Activated T-cell treated with anti-CD3 and anti-CD28 coated beads for 48 hours (primary cell): Measurements from ENCODE around the gene CYP4F22.

Experiments used
- DNase-seq: peaks from one replicate; pipeline ENCODE4 v3.0.0-alpha.2; 2020; ENCODE audit warnings: low read depth

Gene CYP4F22

DNA sequence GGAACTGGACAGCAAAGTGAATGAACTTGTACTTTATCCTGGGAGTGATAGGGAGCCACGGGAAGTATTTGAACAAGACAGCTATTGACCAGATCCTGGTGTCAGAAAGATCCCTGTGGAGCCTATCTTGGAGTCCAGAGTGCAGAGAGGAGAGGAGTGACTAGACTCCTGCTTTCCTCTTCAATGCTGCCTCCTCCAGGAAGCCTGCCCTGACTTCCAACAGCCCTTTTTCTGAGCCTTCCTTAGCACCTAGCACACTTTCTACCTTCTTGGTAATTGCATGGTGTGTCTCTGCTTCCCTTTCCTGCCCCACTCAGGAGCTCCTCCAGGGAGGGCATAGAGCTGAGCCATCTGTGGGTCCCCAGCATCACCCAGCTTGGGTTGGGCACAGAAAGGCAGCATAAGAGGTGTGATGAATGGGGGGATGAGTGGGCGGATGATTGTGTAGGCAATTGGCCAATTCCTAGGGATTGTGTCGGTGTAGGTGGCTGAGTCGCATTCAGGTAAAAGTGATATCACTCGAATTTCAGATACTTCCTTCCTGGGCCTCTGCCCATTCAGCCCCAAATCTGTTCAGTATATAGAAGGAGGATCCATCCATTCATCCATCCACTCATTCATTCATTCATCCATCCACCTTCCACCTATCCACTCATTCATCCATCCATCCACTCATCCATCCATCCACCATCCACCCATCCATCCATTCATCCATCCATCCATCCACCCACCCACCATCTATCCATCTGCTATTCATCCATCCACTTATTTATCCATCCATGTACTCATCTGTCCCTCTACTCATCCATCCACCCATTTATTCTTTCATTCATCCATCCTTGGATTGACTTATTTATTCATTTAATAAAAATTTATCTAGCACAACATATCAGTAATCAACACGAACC lies 26.9 kb downstream of the CYP4F22 start:
- peak; percentile 17 for DNase-seq

DNA sequence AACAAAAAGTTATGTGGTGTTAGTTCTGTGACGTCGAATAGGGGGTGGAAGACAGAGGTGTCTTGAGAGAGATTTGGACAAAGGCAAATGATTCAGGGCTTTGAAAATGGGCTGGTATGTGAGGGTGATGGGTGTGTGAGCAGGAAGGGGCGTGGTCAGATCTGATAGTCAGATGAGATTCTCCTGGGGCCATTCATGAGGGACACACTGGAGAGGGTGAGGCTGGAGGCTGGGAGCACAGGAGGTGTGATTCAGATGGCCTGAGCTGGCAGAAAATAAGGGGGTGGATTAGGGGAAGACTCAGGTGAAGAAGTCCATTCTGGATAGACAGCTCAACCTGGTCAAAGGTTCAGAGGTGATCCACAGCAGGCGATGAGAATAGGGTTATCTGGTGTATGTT lies 28.0 kb downstream of the CYP4F22 start:
- no peak for DNase-seq

DNA sequence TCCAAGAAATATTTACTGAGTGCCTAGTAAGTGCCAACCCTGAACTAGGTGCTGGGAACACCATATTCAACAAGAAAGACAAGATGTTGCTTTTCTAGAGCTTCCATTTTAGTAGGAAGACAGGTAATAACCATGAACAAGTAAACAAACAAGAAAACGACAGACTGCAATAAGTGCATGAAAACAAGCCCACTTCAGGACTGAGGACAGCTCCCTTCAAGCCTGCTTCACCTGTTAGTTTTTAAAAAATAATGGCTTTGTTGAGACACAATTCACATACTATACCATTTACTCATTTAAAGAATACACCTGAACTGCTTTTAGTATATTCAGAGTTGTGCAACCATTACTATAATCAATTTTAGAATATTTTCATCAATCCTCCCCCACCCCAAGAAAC lies 30.4 kb downstream of the CYP4F22 start:
- no peak for DNase-seq

DNA sequence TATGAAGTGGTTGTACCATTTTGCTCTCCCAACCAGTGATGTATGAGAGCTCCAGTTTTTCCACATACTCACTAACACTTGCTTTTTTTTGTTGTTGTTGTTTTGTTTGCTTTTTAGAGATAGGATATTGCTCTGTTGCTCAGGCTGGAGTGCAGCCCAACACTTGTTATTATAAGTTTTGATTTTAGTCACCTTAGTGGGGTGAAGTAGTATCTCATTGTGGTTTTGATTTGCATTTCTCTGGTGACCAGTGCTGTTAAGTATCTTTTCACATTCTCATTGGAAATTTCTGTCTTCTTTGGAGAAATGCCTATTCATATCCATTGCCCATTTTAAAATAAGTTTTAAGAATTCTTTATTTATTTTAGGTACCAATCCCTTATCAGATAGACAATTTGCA lies 31.3 kb downstream of the CYP4F22 start:
- no peak for DNase-seq

DNA sequence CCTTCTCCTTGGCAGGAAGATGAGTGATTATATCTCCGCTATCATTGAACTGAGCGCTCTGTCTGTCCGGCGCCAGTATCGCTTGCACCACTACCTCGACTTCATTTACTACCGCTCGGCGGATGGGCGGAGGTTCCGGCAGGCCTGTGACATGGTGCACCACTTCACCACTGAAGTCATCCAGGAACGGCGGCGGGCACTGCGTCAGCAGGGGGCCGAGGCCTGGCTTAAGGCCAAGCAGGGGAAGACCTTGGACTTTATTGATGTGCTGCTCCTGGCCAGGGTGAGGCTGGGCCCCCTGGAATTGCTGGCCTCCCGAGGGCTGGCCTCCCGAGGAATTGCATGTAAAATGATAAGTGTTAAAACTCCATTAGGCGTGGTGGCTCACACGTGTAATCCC lies 32.1 kb downstream of the CYP4F22 start:
- DNase-seq: no peak

DNA sequence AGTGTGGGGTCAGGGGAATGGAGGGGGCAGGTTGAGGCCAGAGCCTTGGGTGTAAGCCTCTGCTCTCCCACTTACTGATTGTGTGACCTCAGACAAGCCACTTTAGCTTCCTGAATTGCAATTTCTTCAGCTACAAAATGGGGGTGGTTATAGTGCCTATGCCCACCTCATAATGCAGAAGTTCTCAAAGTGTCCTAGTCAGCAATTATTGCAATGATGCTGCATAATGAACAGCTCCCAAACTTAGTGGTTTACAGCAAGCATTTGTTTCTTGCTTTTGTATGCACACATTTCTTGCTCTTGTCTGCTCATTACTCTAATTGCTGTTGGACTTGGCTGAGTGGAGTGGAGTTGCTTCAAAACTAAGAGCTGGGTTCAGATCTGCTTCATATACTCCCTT lies 36.0 kb downstream of the CYP4F22 start:
- DNase-seq: no peak

DNA sequence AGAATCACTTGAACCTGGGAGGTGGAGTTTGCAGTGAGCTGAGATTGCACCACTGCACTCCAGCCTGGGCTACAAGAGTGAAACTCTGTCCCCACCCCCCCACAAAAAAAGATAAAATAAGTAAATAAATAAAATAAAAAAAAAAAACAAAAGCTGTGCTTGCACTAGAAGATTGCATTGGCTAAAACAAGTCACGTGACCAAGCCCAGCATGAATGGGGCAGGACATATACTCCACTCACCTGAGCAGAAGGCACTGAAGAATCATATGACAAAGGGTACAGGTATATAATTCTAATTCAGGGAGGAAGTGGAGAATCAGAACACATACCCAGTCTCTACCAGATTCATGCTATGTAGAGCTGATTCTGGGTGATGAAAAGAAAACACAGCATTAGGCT lies 36.6 kb downstream of the CYP4F22 start:
- DNase-seq: no peak

DNA sequence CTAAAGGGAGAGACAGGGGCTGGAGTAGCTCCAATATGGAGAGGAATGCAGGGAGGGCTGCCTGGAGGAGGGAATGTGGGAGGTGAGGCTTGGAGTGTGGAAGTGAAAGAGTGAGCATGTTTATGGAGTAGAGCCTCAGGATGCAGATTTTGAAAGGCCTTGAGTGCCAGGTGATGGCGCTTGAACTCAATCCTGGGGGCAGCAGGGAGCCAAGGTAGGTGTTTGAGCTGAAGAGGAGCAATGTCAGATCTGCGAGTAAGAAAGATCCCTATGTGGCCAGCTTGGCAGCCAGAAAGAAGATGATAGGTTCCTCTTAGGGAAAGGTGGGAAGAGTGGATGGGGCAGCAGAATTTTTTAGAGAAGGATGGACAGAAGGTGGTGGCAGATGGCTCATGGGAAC lies 40.3 kb downstream of the CYP4F22 start:
- DNase-seq: no peak

DNA sequence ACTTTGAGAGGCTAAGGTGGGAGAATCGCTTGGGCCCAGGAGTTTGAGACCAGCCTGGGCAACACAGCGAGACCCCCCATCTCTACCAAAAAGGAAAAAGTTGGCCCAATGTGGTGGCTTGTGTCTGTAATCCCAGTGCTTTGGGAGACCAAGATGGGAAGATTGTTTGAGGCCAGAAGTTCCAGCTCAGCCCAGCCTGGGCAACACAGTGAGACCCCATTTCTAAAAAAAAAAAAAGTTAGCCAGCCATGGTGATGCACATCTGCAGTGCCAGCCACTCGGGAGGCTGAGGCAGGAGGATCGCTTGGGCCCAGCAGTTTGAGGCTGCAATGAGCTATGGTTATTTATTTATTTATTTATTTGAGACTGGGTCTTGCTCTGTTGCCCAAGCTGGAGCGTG lies 41.3 kb downstream of the CYP4F22 start:
- DNase-seq: no peak

DNA sequence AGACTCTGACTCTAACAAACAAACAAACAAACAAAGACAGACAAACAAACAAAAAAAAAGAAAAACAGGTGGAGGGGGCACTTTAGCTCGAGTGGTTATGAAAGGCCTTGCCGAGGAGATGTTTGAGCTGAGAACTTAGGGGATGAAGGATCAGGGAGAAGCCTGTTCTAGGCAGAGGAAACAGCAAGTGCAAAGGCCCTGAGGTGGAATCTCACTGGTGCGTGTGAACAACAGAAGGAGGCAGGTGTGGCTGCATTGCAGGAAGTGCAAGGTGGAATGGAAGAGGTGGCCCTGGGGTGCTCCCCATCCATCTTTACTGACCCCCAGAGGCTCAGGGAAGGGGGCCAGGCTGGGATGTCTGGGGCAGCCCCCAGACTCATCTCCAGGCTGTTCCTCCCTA lies 41.9 kb downstream of the CYP4F22 start:
- no peak for DNase-seq

DNA sequence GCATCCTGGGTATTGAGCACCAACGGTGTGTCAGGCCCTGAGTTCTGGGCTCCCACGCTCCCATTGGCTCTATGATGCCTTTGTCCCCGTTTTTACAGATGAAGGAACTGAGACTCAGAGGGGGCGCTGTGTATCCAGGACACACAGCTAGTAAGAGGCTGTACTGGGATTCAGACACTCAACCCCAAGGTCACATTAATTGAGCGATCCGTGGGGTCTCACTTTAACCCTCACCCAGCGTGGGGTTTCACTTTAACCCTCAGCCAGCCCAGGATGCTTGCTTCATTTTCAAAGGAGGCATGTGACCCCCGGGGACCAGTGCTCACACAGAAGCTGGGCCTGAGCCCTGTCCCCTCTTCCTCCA lies 42.6 kb downstream of the CYP4F22 start:
- DNase-seq: no peak

DNA sequence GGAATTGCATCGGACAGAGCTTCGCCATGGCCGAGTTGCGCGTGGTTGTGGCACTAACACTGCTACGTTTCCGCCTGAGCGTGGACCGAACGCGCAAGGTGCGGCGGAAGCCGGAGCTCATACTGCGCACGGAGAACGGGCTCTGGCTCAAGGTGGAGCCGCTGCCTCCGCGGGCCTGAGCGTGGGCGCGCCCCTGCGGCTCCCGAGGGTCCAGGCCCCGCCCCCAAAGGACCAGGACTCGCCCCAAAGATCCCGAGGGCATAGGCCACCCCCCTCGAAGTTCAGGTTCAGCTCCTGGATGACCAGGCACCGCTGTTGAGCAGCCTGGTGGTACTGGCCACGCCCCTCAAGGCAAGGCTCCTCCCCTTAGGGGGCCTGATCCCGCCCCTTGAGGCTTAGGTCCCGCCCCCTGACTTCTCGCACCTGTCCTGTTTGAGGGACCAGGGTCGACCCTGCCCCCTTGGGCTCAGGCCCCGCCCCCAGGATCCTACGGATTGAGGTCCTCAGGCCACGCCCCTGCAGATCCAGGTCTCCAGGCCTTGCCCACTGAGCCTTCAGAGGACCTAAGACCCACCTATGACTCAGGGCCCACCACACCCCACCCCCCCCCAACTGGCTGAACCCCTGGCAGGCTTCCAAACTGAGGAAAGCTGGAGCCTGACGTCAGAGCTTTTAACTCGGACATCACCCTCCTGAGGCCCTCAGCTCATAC lies 43.1 kb downstream of the CYP4F22 start:
- peak; percentile 69 for DNase-seq

DNA sequence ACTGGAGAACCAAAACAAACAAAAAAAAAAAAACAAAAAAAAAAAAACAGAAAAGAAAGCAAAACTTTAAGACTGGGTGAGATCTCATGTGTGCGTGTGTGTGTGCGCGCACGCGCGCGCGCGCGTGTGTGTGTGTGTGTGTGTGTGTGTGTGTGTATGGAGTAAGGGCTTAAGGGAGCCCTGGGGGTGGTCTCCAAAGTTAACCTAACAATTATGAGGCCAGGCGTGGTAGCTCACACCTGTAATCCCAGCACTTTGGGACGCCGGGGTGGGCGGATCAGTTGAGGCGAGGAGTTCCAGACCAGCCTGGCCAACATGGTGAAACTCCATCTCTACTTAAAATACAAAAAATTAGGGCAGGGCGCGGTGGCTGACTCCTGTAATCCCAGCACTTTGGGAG lies 46.7 kb downstream of the CYP4F22 start:
- no peak for DNase-seq

DNA sequence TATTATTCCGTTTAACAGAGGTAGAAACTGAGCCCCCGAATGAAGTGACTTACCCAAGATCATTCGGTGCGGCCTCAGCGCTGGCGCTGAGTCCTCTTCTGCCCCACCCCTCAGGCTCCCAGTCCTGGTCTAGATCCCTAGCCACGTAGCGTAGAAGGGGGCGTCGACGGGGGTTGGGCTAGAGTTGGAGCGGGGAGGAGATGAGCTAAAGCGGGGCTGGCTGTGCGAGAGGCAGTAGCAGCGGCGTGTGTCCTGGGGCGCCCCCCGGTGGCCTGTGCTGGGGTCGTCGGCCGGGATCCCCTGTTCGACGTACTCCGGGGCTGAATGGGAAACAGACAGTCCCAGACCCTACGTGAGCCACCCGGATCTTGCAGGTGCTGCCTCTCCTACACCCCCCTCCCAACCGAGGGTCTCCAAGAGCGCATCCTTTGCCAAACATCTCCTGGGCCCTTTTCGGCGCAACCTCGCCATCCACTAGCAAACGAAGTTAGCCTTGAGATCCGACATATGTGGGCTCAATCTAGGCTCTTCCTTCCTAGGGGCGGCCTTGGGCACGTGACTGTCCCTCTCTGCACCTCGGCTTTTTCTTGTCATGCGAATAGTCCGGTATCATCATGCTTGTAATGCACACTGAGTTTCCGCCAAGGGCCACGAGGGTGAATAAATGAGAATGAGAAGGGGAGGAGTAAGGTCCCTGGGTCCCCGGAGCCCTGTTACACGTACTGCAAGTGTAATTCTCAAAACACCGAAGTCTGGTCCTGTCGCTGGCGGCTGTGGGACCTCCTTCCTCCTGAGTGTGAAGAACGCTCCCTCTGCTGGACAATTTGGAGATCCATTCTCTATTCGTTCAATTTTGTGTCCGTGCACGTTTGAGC lies 47.7 kb downstream of the CYP4F22 start:
- peak; percentile 98 for DNase-seq

DNA sequence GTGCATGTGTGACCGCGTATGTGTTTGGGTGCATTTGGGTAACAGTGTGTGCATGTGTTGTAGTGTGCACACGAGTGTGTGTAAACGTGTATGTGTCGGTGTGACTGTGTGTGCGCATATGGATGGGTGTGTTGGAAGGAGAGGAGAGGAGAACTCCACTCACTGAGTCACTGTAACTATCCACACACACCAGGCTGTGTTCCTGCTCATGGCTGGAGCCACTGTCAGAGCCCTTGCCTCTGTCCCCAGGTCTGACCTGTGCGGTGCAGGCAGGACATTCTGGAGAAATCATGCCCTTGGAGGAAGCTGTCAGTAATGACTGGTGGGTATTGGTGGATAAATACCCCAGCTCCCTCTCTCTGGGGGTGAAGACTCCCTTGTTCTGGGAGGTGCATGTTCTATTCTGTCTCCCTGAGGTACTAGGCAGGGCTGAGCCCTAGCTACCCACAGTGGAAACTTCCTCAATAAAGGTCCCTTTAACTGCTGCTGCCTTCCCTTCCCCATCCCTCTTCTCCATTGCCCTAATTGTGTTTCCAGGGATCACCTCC lies 48.4 kb downstream of the CYP4F22 start:
- no peak for DNase-seq

DNA sequence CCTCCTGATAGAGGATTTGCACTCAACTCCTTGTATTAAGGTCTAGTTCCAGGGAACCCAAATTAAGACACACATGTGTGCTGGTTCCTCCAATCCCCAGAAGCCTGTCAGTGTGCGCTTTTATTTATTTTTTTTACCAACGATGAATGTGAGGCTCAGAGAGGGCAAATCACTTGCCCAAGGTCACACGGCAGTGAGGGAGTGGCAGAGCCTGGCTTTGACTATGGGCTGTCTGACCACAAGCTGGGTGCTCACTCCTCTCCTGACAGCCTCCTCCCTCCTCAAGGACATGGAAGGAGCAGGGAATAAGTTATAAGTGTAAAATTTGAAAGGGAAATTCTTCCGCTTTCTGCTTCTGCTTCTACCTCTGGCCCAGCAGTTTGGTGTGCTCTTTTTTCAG lies 48.9 kb downstream of the CYP4F22 start:
- no peak for DNase-seq

DNA sequence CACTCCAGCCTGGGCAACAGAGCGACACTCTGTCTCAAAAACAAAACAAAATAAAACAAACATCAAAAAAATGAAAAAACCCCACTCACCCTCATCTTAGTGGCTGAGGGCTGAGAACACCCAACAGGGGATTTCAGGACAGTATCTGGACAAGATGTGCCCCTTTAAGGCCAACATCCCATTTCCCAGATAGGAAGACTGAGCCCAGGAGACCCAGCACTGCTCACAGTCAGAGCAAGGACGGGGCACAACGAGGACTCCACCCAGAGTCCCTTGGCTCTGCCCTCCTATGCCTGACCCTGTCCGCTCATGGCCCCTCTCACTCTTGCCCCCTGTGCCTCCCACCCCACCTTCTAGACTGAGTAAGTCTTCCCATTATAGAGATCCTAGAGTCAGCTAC lies 53.8 kb downstream of the CYP4F22 start:
- DNase-seq: no peak

DNA sequence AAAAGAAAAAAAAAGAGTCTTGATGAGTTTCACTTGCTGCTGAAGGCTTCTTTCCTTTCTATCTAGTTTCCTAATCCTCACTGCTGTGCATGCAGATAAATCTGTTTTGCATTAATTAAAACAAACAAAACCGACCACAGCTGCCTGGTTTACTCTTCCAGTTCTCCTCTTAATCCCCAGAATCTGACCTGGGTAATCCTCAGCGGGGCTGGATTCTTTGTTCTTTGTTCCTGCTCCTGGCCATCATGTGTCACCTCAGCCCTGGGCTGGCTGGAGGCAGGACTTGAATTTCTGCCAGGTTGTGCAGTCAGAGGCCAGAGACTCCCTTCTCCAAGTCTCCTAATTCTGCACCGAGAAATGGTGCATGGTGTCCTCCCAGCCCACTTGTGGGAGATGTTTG lies 54.5 kb downstream of the CYP4F22 start:
- no peak for DNase-seq

DNA sequence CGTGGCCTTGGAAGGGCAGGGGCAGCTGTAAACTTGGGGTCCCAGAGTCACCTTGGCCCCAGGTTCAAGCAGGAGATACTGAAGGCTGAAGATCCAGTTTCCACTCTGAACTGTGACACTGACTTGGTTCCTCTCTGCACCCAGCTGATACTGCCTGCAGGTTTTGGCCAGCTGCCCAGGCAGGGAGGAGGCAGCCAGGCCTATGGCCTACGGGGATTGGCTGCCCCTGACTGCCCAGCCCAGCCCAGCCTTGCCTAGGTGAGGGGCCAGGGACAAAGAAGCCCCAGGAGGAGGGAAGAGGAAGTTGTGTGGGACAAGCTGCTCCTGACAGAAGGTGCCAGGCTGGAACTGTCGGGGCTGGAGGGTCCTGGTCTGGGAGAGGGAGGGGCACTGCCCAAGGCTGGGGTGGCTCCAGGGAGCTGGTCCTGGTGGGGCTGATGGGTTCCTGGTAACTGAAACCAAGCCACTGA lies 55.0 kb downstream of the CYP4F22 start:
- no peak for DNase-seq

DNA sequence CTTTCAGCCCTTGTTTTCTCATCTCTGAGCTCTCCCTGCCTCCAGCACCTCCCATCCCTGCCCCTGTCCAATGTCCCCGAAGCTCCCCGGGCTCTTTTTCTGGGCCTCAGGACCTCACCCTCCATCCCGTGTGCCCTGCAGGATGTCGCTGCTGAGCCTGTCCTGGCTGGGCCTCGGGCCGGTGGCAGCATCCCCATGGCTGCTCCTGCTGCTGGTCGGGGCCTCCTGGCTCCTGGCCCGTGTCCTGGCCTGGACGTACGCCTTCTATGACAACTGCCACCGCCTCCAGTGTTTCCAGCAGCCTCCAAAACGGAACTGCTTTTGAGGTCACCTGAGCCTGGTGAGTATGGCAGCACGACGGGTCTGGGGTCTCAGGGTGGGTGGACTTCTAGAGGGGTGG lies 55.6 kb downstream of the CYP4F22 start:
- no peak for DNase-seq

DNA sequence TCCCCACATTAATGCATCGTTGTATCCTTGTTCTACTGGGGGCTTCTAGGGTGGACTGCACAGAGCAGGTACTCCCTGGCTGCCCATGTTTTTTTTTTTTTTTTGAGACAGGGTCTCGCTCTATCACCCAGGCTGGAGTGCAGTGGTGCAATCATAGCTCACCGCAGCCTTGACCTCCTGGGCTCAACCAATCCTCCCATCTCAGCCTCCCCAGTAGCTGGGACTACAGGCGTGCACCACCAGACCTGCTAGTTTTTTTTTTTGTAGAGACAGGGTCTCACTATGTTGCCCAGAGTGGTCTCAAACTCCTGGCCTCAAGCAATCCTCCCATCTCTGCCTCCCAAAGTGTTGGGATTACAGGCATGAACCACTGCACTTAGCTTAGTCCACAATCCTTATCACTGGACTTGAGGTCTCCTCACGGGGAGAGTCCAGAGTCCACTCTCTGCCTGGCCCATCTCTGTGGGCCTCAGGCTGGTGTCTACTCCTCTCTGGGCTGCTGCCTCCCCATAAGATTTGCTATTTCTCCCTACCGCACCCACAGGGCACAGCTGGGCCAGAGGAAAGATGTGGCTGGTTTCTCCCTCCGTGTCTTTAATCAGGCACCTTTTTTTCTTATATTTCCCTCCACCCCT lies 56.3 kb downstream of the CYP4F22 start:
- no peak for DNase-seq

DNA sequence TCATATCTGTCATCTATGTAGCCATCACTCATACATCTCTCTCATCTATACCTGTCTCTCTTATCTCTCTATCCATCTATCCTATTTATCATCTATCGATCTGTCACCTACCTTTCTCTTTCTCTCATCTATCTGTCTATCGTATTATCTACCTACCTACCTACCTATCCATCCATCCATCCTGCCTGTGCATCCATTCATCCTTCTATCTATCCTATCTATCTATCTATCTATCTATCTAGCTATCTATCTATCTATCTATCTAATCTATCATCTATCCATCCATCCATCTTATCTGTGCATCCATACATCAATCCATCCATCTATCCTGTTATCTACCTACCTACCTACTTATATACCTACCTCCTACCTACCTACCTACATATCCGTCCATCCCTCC lies 62.1 kb downstream of the CYP4F22 start:
- no peak for DNase-seq
